GM12878 (cell line): ENCODE data around the gene COQ7. TPM values are rescaled to one million over a fixed set of nuclear protein-coding genes. Genes with fewer than 3 reads are reported as not detected.

Experiments used
- ATAC-seq: fragments of 200-7000 bp; cut with Tn5 transposase; 3 replicates; pipeline ENCODE4 v1.9.1; 2020; ENCODE audit warnings: mild to moderate bottlenecking, moderate library complexity
- BruUV-seq: library from RNA; stranded (reverse); fragments of 400-500 nt; replicated peaks from 2 replicates; lab custom pipeline; 2021; lab: Mats Ljungman, UMichigan
- CTCF ChIA-PET: fragments of 300-600 bp; sonication (Branson Sonifier 250); formaldehyde crosslinking; extraction: SDS; loops from one replicate; lab custom pipeline; 2021; ENCODE audit warnings: inconsistent platforms; lab: Yijun Ruan, JAX
- POLR2A ChIA-PET: fragments of 350-600 bp; formaldehyde crosslinking; extraction: SDS; loops from one replicate; lab custom pipeline; 2021; ENCODE audit warnings: inconsistent platforms; lab: Charles Lee
- RAD21 ChIA-PET: fragments of 300-600 bp; sonication (Branson Sonifier 250); formaldehyde crosslinking; loops from one replicate; lab custom pipeline; 2023; ENCODE audit warnings: antibody characterized with exemption; ENCODE audit not compliant: unreplicated experiment; lab: Charles Lee
- SMC1A ChIA-PET: fragments of 300-600 bp; sonication (Branson Sonifier 250); formaldehyde crosslinking; loops from one replicate; lab custom pipeline; 2023; ENCODE audit not compliant: unreplicated experiment, uncharacterized antibody; lab: Charles Lee
- DNase-seq: peaks from one replicate; pipeline ENCODE4 v3.0.0-alpha.2; 2011; ENCODE audit warnings: low read depth, low spot score
- FAIRE-seq: peaks from 3 replicates; lab custom pipeline; 2011; peaks lifted over from hg19 to GRCh38; lab: Jason Lieb, UNC
- H2AFZ ChIP-seq: 2 replicates; pipeline ENCODE4 v1.6.0; 2011; ENCODE audit warnings: low read depth, low read length, control low read depth; ENCODE audit not compliant: control insufficient read depth
- H3K27ac ChIP-seq: 2 replicates; pipeline ENCODE4 v1.5.1; 2011; ENCODE audit warnings: control low read depth; ENCODE audit not compliant: control insufficient read depth, insufficient read depth
- H3K27me3 ChIP-seq, 2 experiments: replicated peaks in 1 of 2; 2 replicates each; pipeline versions ENCODE4 v1.6.0 to v1.6.1; 2011; ENCODE audit warnings: low read length in 1 of 2; ENCODE audit not compliant: control insufficient read depth in 2 of 2, insufficient read depth in 2 of 2
- H3K36me3 ChIP-seq, 2 experiments: 2 replicates each; pipeline ENCODE4 v1.5.1; 2011; ENCODE audit warnings: low read length in 1 of 2; ENCODE audit not compliant: control insufficient read depth in 2 of 2, insufficient read depth in 2 of 2
- H3K4me1 ChIP-seq: 2 replicates; pipeline ENCODE4 v1.6.1; 2011; ENCODE audit warnings: mild to moderate bottlenecking, low read length, moderate library complexity, mixed read lengths; ENCODE audit not compliant: control insufficient read depth, insufficient read depth
- H3K4me2 ChIP-seq: 2 replicates; pipeline ENCODE4 v1.6.0; 2011; ENCODE audit warnings: control low read depth; ENCODE audit not compliant: control insufficient read depth, insufficient read depth
- H3K4me3 ChIP-seq: fragments of 200-600 bp; sonication (generic); 2 replicates; pipeline ENCODE4 v1.5.1; 2016
- H3K79me2 ChIP-seq: 2 replicates; pipeline ENCODE4 v1.6.0; 2011; ENCODE audit warnings: low read length; ENCODE audit not compliant: control insufficient read depth, insufficient read depth
- H3K9ac ChIP-seq: 2 replicates; pipeline ENCODE4 v1.8.0; 2011; ENCODE audit warnings: low read length, control low read depth, mixed read lengths; ENCODE audit not compliant: control insufficient read depth, insufficient read depth
- H3K9me3 ChIP-seq: replicated peaks from 3 replicates; pipeline ENCODE4 v1.5.1; 2011; ENCODE audit warnings: mild to moderate bottlenecking, low read length; ENCODE audit not compliant: control insufficient read depth, insufficient read depth
- H4K20me1 ChIP-seq: 2 replicates; pipeline ENCODE4 v1.6.0; 2011; ENCODE audit not compliant: control insufficient read depth, insufficient read depth
- EED ChIP-seq: sonication (generic); IDR thresholded peaks from 2 replicates; pipeline ENCODE4 v1.6.1; 2016; ENCODE audit warnings: antibody characterized with exemption, low read depth
- EP300 ChIP-seq, 2 experiments: fragments of 150-350 bp in 1 of 2; IDR thresholded peaks; 2 replicates each; pipeline ENCODE4 v1.6.1; 2011 to 2012; ENCODE audit warnings: low read depth in 2 of 2, low read length in 2 of 2, borderline replicate concordance in 1 of 2, improper control_type of control experiment in 1 of 2, inconsistent platforms in 1 of 2; ENCODE audit not compliant: control insufficient read depth in 1 of 2
- HCFC1 ChIP-seq: fragments of 150-350 bp; IDR thresholded peaks from 2 replicates; pipeline ENCODE4 v1.6.1; 2014; ENCODE audit warnings: low read length
- MYB ChIP-seq: fragments of 150-350 bp; IDR thresholded peaks from 2 replicates; pipeline ENCODE4 v1.6.1; 2014; ENCODE audit warnings: mild to moderate bottlenecking, low read depth, low read length, borderline replicate concordance
- NFIC ChIP-seq: IDR thresholded peaks from 2 replicates; pipeline ENCODE4 v1.6.1; 2012; ENCODE audit warnings: low read depth, mild to moderate bottlenecking, inconsistent platforms, low read length, moderate library complexity
- NR2F1 ChIP-seq: fragments of 450-650 bp; conservative IDR thresholded peaks from 2 replicates; pipeline ENCODE4 v1.6.1; 2017; ENCODE audit warnings: mild to moderate bottlenecking
- POLR2AphosphoS2 ChIP-seq: IDR thresholded peaks from 2 replicates; pipeline ENCODE4 v1.6.1; 2011; ENCODE audit warnings: low read depth, mild to moderate bottlenecking, low read length, improper control_type of control experiment, moderate library complexity
- SREBF2 ChIP-seq: IDR thresholded peaks from 2 replicates; pipeline ENCODE4 v1.6.1; 2012; ENCODE audit warnings: mild to moderate bottlenecking, low read length
- WRNIP1 ChIP-seq: IDR thresholded peaks from 2 replicates; pipeline ENCODE4 v1.6.1; 2011; ENCODE audit warnings: low read depth, low read length, improper control_type of control experiment, borderline replicate concordance
- ZNF217 ChIP-seq: fragments of 450-650 bp; IDR thresholded peaks from 2 replicates; pipeline ENCODE4 v1.6.1; 2017; ENCODE audit warnings: antibody characterized with exemption, mild to moderate bottlenecking
- WGBS: methylation state at CpG from one replicate; pipeline ENCODE4 v1.1.6; 2016; ENCODE audit warnings: low lambda C conversion rate; ENCODE audit not compliant: insufficient replicate concordance, insufficient coverage; ENCODE audit errors: missing lambda C conversion rate; 5-methylcytosine and 5-hydroxymethylcytosine counted together
- in situ Hi-C: fragments of 300-500 bp; cut with MboI; formaldehyde crosslinking; loops from 9 replicates; pipeline ENCODE4 v1.14.3; 2018; ENCODE audit warnings: mixed read lengths
- intact Hi-C: fragments of 100-400 bp; cut with micrococcal nuclease; formaldehyde crosslinking; loops from one replicate; pipeline ENCODE4 v1.14.2; 2022; ENCODE audit not compliant: unreplicated experiment
- polyA plus RNA-seq, 11 experiments: library from polyadenylated mRNA; depleted of rRNA in 4 of 11; unstranded in 6 of 11; stranded (reverse) in 5 of 11; fragments of >200 nt; fragmentation: Nextera tagmentation in 4 of 11; fragmentation: Illumina TruSeq in 1 of 11; extraction: Ambion mirVana in 4 of 11; extraction: Trizol in 1 of 11; gene quantifications; 1 replicate in 1 of 11; 2 replicates in 10 of 11; pipeline versions ENCODE4 v1.2.1 to v1.2.3, GENCODE V29; 2011 to 2016; ENCODE audit warnings: inconsistent platforms in 2 of 11, missing spikeins in 2 of 11, low read depth in 1 of 11
- total RNA-seq, 4 experiments: library from RNA; depleted of rRNA in 3 of 4; stranded (reverse); fragments of >200 nt in 3 of 4; fragmentation: Illumina TruSeq in 1 of 4; extraction: Trizol in 1 of 4; gene quantifications; 2 replicates each; pipeline versions ENCODE4 v1.2.1 to v1.2.3, GENCODE V29; 2013 to 2021
- TF ChIP-seq, protein P1 (sequence below): IDR thresholded peaks from 2 replicates; pipeline ENCODE4 v1.6.1; 2011; ENCODE audit warnings: borderline replicate concordance, low read depth, mild to moderate bottlenecking, moderate library complexity, mixed read lengths, low read length; ENCODE audit not compliant: insufficient read depth; ENCODE audit errors: extremely low read length
- TF ChIP-seq, protein P2 (sequence below): fragments of 450-650 bp; formaldehyde crosslinking; IDR thresholded peaks from 2 replicates; pipeline ENCODE4 v1.4.0; 2020; ENCODE audit warnings: mild to moderate bottlenecking, moderate library complexity
- TF ChIP-seq, protein P3 (sequence below): fragments of 450-650 bp; formaldehyde crosslinking; IDR thresholded peaks from 2 replicates; pipeline ENCODE4 v1.4.0; 2022; ENCODE audit warnings: mild to moderate bottlenecking, moderate library complexity

COQ7 gene
- total and polyA plus RNA-seq, 10 of the 15 experiments (the other 5 are each of a cell fraction or from before 2014, with no cell fraction given) = 3.2 to 21.9 (median 13.0) TPM

DNA sequence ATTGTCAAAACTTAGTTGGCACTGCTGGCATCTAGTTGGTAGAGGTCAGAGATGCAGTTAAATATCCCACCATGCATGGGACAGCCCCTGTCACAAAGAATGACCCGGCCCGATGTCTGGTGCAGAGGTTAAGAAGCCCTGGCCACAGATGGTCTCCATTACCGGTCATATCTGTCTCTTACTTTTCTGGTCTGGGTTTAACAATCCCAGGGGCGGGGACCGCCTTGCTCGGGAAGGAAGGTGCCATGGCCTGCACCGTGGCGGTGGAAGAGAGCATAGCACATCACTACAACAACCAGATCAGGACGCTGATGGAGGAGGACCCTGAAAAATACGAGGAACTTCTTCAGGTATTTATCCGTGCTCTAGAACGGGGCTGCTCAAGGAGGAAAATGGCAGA is 8.1 kb downstream of the COQ7 start:
- no peak for ATAC-seq
- BruUV-seq = no TSS peak

More for the DNA sequence above, 8.1 kb downstream of the COQ7 start:
- intact Hi-C loops (no loop called here), in situ Hi-C loops (no loop called here)
- Histone ChIP-seq H3K9ac (no peak overlapping the region), H3K4me2 (no peak overlapping the region), H2AFZ (no peak overlapping the region), H3K27me3 (no peaks in the 10 kb centered on the region), H3K9me3 (no peaks in the 10 kb centered on the region), H3K36me3 (no peaks in the 10 kb centered on the region; a peak in 2 of 4 replicates), H3K27ac (no peak overlapping the region), H4K20me1 (no peaks in the 10 kb centered on the region), H3K4me3 (no peak overlapping the region), H3K4me1 (no peaks in the 10 kb centered on the region), H3K79me2 (no peaks in the 10 kb centered on the region)
- FAIRE-seq (no peak), DNase-seq (no peak)
- ChIA-PET CTCF (no interaction called here), RAD21 (no interaction called here), SMC1A (no interaction called here), POLR2A (no interaction called here)
- TF ChIP-seq ZNF217 (no peak), EP300 (IDR thresholded peaks at IDR 0.05; ENCODE audit: borderline replicate concordance in 1 of 2, control insufficient read depth in 1 of 2, low read depth in 2 of 2, low read length in 2 of 2) (no peak), MYB (no peak), WRNIP1 (no peak), EED (no peak), POLR2AphosphoS2 (no peak), NR2F1 (no peak), NFIC (no peak), HCFC1 (no peak), SREBF2 (no peak)
- TF ChIP-seq, protein P1, sequence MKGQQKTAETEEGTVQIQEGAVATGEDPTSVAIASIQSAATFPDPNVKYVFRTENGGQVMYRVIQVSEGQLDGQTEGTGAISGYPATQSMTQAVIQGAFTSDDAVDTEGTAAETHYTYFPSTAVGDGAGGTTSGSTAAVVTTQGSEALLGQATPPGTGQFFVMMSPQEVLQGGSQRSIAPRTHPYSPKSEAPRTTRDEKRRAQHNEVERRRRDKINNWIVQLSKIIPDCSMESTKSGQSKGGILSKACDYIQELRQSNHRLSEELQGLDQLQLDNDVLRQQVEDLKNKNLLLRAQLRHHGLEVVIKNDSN = no peak
- TF ChIP-seq, protein P2, sequence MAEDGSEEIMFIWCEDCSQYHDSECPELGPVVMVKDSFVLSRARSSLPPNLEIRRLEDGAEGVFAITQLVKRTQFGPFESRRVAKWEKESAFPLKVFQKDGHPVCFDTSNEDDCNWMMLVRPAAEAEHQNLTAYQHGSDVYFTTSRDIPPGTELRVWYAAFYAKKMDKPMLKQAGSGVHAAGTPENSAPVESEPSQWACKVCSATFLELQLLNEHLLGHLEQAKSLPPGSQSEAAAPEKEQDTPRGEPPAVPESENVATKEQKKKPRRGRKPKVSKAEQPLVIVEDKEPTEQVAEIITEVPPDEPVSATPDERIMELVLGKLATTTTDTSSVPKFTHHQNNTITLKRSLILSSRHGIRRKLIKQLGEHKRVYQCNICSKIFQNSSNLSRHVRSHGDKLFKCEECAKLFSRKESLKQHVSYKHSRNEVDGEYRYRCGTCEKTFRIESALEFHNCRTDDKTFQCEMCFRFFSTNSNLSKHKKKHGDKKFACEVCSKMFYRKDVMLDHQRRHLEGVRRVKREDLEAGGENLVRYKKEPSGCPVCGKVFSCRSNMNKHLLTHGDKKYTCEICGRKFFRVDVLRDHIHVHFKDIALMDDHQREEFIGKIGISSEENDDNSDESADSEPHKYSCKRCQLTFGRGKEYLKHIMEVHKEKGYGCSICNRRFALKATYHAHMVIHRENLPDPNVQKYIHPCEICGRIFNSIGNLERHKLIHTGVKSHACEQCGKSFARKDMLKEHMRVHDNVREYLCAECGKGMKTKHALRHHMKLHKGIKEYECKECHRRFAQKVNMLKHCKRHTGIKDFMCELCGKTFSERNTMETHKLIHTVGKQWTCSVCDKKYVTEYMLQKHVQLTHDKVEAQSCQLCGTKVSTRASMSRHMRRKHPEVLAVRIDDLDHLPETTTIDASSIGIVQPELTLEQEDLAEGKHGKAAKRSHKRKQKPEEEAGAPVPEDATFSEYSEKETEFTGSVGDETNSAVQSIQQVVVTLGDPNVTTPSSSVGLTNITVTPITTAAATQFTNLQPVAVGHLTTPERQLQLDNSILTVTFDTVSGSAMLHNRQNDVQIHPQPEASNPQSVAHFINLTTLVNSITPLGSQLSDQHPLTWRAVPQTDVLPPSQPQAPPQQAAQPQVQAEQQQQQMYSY (CRISPR knock-in tag) = no peak
- TF ChIP-seq, protein P3, sequence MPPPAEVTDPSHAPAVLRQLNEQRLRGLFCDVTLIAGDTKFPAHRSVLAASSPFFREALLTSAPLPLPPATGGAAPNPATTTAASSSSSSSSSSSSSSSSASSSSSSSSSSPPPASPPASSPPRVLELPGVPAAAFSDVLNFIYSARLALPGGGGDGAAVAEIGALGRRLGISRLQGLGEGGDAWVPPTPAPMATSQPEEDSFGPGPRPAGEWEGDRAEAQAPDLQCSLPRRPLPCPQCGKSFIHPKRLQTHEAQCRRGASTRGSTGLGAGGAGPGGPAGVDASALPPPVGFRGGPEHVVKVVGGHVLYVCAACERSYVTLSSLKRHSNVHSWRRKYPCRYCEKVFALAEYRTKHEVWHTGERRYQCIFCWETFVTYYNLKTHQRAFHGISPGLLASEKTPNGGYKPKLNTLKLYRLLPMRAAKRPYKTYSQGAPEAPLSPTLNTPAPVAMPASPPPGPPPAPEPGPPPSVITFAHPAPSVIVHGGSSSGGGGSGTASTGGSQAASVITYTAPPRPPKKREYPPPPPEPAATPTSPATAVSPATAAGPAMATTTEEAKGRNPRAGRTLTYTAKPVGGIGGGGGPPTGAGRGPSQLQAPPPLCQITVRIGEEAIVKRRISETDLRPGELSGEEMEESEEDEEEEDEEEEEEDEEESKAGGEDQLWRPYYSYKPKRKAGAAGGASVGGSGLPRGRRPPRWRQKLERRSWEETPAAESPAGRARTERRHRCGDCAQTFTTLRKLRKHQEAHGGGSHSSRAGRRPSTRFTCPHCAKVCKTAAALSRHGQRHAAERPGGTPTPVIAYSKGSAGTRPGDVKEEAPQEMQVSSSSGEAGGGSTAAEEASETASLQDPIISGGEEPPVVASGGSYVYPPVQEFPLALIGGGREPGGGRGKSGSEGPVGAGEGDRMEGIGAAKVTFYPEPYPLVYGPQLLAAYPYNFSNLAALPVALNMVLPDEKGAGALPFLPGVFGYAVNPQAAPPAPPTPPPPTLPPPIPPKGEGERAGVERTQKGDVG = no peak
- 96% methylated on average over 12 of the region's 12 CpGs for WGBS
